GM23338 (cell line): ENCODE results near the gene IPPK. TPM values are rescaled to one million over a fixed set of nuclear protein-coding genes. Genes with fewer than 3 reads are reported as not detected.

ENCODE experiments used
- ATAC-seq: fragments of 200-7000 bp; cut with Tn5 transposase; 3 replicates; pipeline ENCODE4 v1.9.1; 2020
- DNase-seq: peaks from one replicate; pipeline ENCODE4 v3.0.0-alpha.2; 2015; ENCODE audit warnings: low spot score
- H2AFZ ChIP-seq: fragments of 200-600 bp; sonication (generic); 2 replicates; pipeline ENCODE4 v1.8.0; 2016; ENCODE audit warnings: antibody characterized with exemption, mild to moderate bottlenecking, moderate library complexity
- H3F3A ChIP-seq: fragments of 200-600 bp; sonication (generic); replicated peaks from 2 replicates; pipeline ENCODE4 v1.8.0; 2017; ENCODE audit warnings: antibody characterized with exemption, mixed run types, low read depth
- H3K27ac ChIP-seq: fragments of 200-600 bp; sonication (generic); 2 replicates; pipeline ENCODE4 v1.6.1; 2016; ENCODE audit warnings: low read depth
- H3K27me3 ChIP-seq: fragments of 200-600 bp; sonication (generic); 2 replicates; pipeline ENCODE4 v1.8.0; 2016; ENCODE audit warnings: mild to moderate bottlenecking, mixed run types, moderate library complexity; ENCODE audit not compliant: insufficient read depth
- H3K36me3 ChIP-seq: fragments of 200-600 bp; sonication (generic); 2 replicates; pipeline ENCODE4 v1.8.0; 2016; ENCODE audit warnings: mild to moderate bottlenecking; ENCODE audit not compliant: insufficient read depth
- H3K4me1 ChIP-seq: fragments of 200-600 bp; sonication (generic); 2 replicates; pipeline ENCODE4 v1.8.0; 2016; ENCODE audit warnings: mild to moderate bottlenecking, moderate library complexity; ENCODE audit not compliant: insufficient read depth
- H3K4me2 ChIP-seq: fragments of 200-600 bp; sonication (generic); 2 replicates; pipeline ENCODE4 v1.7.1; 2017; ENCODE audit warnings: mixed run types
- H3K4me3 ChIP-seq: fragments of 200-600 bp; sonication (generic); 2 replicates; pipeline ENCODE4 v1.6.1; 2016; ENCODE audit warnings: mixed run types
- H3K79me2 ChIP-seq: fragments of 200-600 bp; sonication (generic); replicated peaks from 2 replicates; pipeline ENCODE4 v1.8.0; 2017; ENCODE audit warnings: mild to moderate bottlenecking; ENCODE audit not compliant: insufficient read depth
- H3K9me2 ChIP-seq: fragments of 200-600 bp; sonication (generic); 2 replicates; pipeline ENCODE4 v1.8.0; 2017; ENCODE audit not compliant: insufficient read depth
- H4K20me1 ChIP-seq: fragments of 200-600 bp; sonication (generic); replicated peaks from 2 replicates; pipeline ENCODE4 v1.8.0; 2017; ENCODE audit warnings: mild to moderate bottlenecking; ENCODE audit not compliant: insufficient read depth
- H3K27ac Mint-ChIP-seq: 2 replicates; pipeline ENCODE4 v1.8.0; 2020; ENCODE audit warnings: inconsistent platforms, mild to moderate bottlenecking, moderate library complexity, mixed read lengths
- H3K27me3 Mint-ChIP-seq: 3 replicates; pipeline ENCODE4 v1.8.0; 2022; ENCODE audit warnings: low read depth, mild to moderate bottlenecking, moderate library complexity, mixed read lengths, inconsistent platforms; ENCODE audit not compliant: insufficient read depth, poor library complexity
- H3K36me3 Mint-ChIP-seq: 3 replicates; pipeline ENCODE4 v1.8.0; 2021; ENCODE audit warnings: low read depth, mild to moderate bottlenecking, inconsistent platforms, moderate library complexity, mixed read lengths
- H3K4me1 Mint-ChIP-seq: 3 replicates; pipeline ENCODE4 v1.8.0; 2020; ENCODE audit warnings: mild to moderate bottlenecking, inconsistent platforms, mixed read lengths
- H3K4me3 Mint-ChIP-seq: 3 replicates; pipeline ENCODE4 v1.8.0; 2021; ENCODE audit warnings: moderate library complexity, mild to moderate bottlenecking, inconsistent platforms, mixed read lengths
- H3K9me3 Mint-ChIP-seq: 3 replicates; pipeline ENCODE4 v1.8.0; 2020; ENCODE audit warnings: moderate library complexity, mild to moderate bottlenecking, inconsistent platforms, mixed read lengths
- CREB1 ChIP-seq: fragments of 250-450 bp; sonication (Bioruptor Pico); IDR thresholded peaks from 2 replicates; pipeline ENCODE4 v1.5.0; 2020; ENCODE audit warnings: low read depth, mild to moderate bottlenecking, moderate library complexity
- NANOG ChIP-seq: IDR thresholded peaks from 2 replicates; pipeline ENCODE4 v1.6.1; 2016; ENCODE audit warnings: antibody characterized with exemption, borderline replicate concordance
- POLR2AphosphoS5 ChIP-seq: IDR thresholded peaks from 2 replicates; pipeline ENCODE4 v1.6.1; 2016; ENCODE audit warnings: antibody characterized with exemption, low read depth
- polyA plus RNA-seq: library from polyadenylated mRNA; unstranded; fragments of >200 nt; fragmentation: Nextera tagmentation; extraction: Ambion mirVana; gene quantifications from 2 replicates; pipeline ENCODE4 v1.2.1, GENCODE V29; 2016
- total RNA-seq: library from RNA; depleted of rRNA; stranded (reverse); fragments of >200 nt; shearing (Covaris generic); gene quantifications from 2 replicates; pipeline ENCODE4 v1.2.3, GENCODE V29; 2014
- TF ChIP-seq, protein P1 (sequence below): fragments of 250-450 bp; sonication (Bioruptor Pico); IDR thresholded peaks from 2 replicates; pipeline ENCODE4 v1.5.0; 2020; ENCODE audit warnings: mild to moderate bottlenecking, moderate library complexity

IPPK gene
- total and polyA plus RNA-seq, 2 experiments from 2014 or later = 6.5 to 17.5 TPM

DNA sequence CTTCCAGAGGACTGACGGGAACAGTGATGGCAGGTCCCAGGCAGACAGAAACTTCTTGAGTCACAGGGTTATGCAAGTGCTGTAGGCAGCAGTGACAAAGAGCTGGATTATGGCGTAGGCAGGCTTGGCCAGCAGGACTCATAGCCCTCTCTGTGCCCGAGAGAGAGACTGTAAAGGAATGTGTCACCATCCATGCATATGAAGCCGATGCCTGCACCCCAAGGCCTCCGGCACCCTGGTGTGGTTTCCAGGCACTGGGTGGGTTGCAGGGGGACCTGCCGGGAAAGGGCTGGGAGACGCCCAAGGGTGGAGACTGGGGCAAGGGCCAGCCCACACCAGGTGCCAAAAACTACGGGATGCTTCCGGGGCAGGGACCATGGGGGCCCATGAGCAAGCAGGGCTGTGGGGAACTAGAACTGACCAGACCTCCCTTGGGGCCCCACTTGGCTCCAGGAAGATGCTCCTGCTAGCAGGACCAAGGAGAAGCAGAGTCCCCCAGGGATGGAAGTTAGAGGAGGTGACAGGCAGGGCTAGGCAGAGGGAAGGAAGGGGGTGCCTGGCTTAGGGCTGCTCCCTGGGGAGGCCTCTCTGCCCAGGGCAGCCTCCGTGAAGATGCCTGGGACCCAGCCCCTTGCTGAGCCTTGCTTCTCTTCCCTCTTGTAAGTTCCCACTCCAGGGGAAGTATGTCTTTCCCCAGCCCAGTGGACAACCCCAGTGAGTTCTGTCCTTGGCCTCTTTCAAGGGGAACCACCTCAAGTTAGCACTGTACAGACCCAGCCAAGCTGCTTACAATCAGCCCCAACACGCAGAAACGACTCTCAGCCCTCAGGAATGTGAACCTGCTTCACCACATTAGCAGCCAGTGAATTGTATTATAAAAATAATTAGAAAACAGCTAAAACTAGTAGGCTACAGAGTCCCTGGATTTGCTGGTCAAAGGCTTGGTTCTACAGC, 10.5 kb upstream of the IPPK start:
- Histone ChIP-seq H3F3A (no peaks in the 10 kb centered on the region), H3K79me2 (no peaks in the 10 kb centered on the region), H3K27me3 (no peaks in the 10 kb centered on the region), H3K9me2 (no peaks in the 10 kb centered on the region), H2AFZ (no peak overlapping the region), H3K4me1 (peaks cover 10% of the 10 kb centered on the region), H4K20me1 (no peaks in the 10 kb centered on the region), H3K4me2 (no peak overlapping the region), H3K36me3 (no peaks in the 10 kb centered on the region), H3K4me3 (no peak overlapping the region), H3K27ac (no peak overlapping the region)
- TF ChIP-seq, protein P1, sequence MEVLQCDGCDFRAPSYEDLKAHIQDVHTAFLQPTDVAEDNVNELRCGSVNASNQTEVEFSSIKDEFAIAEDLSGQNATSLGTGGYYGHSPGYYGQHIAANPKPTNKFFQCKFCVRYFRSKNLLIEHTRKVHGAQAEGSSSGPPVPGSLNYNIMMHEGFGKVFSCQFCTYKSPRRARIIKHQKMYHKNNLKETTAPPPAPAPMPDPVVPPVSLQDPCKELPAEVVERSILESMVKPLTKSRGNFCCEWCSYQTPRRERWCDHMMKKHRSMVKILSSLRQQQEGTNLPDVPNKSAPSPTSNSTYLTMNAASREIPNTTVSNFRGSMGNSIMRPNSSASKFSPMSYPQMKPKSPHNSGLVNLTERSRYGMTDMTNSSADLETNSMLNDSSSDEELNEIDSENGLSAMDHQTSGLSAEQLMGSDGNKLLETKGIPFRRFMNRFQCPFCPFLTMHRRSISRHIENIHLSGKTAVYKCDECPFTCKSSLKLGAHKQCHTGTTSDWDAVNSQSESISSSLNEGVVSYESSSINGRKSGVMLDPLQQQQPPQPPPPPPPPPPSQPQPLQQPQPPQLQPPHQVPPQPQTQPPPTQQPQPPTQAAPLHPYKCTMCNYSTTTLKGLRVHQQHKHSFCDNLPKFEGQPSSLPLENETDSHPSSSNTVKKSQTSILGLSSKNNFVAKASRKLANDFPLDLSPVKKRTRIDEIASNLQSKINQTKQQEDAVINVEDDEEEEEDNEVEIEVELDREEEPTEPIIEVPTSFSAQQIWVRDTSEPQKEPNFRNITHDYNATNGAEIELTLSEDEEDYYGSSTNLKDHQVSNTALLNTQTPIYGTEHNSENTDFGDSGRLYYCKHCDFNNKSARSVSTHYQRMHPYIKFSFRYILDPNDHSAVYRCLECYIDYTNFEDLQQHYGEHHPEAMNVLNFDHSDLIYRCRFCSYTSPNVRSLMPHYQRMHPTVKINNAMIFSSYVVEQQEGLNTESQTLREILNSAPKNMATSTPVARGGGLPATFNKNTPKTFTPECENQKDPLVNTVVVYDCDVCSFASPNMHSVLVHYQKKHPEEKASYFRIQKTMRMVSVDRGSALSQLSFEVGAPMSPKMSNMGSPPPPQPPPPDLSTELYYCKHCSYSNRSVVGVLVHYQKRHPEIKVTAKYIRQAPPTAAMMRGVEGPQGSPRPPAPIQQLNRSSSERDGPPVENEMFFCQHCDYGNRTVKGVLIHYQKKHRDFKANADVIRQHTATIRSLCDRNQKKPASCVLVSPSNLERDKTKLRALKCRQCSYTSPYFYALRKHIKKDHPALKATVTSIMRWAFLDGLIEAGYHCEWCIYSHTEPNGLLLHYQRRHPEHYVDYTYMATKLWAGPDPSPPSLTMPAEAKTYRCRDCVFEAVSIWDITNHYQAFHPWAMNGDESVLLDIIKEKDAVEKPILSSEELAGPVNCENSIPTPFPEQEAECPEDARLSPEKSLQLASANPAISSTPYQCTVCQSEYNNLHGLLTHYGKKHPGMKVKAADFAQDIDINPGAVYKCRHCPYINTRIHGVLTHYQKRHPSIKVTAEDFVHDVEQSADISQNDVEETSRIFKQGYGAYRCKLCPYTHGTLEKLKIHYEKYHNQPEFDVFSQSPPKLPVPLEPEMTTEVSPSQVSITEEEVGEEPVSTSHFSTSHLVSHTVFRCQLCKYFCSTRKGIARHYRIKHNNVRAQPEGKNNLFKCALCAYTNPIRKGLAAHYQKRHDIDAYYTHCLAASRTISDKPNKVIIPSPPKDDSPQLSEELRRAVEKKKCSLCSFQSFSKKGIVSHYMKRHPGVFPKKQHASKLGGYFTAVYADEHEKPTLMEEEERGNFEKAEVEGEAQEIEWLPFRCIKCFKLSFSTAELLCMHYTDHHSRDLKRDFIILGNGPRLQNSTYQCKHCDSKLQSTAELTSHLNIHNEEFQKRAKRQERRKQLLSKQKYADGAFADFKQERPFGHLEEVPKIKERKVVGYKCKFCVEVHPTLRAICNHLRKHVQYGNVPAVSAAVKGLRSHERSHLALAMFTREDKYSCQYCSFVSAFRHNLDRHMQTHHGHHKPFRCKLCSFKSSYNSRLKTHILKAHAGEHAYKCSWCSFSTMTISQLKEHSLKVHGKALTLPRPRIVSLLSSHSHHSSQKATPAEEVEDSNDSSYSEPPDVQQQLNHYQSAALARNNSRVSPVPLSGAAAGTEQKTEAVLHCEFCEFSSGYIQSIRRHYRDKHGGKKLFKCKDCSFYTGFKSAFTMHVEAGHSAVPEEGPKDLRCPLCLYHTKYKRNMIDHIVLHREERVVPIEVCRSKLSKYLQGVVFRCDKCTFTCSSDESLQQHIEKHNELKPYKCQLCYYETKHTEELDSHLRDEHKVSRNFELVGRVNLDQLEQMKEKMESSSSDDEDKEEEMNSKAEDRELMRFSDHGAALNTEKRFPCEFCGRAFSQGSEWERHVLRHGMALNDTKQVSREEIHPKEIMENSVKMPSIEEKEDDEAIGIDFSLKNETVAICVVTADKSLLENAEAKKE (CRISPR knock-in tag) = no peak
- TF ChIP-seq POLR2AphosphoS5 (no peak), CREB1 (CRISPR knock-in tag) (no peak), NANOG (no peak)
- Mint-ChIP-seq H3K27ac (peak overlapping the region; percentile 82; the same call in 1 of the 2 replicates), H3K9me3 (no peaks in the 10 kb centered on the region), H3K4me1 (peaks cover 17% of the 10 kb centered on the region), H3K36me3 (no peaks in the 10 kb centered on the region), H3K27me3 (peaks cover 9% of the 10 kb centered on the region), H3K4me3 (no peak overlapping the region)
- peak; percentile 26 for ATAC-seq
- DNase-seq = no peak
